Endothelial cell of umbilical vein (primary cell): ENCODE measurements around the gene TPO. TPM values are rescaled to one million over a fixed set of nuclear protein-coding genes. Genes with fewer than 3 reads are reported as not detected.

ENCODE experiments used
- BruUV-seq: library from RNA; stranded (reverse); fragments of 400-500 nt; replicated peaks from 2 replicates; lab custom pipeline; 2021; lab: Mats Ljungman, UMichigan
- CTCF ChIA-PET: fragments of 300-600, 350-600 bp; sonication (Branson Sonifier 250); formaldehyde crosslinking; loops from one replicate; lab custom pipeline; 2021; ENCODE audit warnings: antibody characterized with exemption, inconsistent platforms; lab: Charles Lee
- POLR2A ChIA-PET: fragments of 300-600, 350-600 bp; sonication (Branson Sonifier 250); formaldehyde crosslinking; loops from one replicate; lab custom pipeline; 2021; ENCODE audit warnings: antibody characterized with exemption, inconsistent platforms; lab: Charles Lee
- DNase-seq: peaks from one replicate; pipeline ENCODE4 v3.0.0-alpha.2; 2011; ENCODE audit warnings: low read depth, low spot score
- FAIRE-seq: peaks from 2 replicates; lab custom pipeline; 2011; peaks lifted over from hg19 to GRCh38; lab: Jason Lieb, UNC
- H2AFZ ChIP-seq: 2 replicates; pipeline ENCODE4 v1.6.0; 2012; ENCODE audit warnings: low read depth, low read length, control low read depth, inconsistent platforms
- H3K27ac ChIP-seq: 2 replicates; pipeline ENCODE4 v1.5.1; 2011; ENCODE audit warnings: low read depth, mild to moderate bottlenecking, control low read depth, low read length, moderate library complexity; ENCODE audit not compliant: insufficient read depth
- H3K27me3 ChIP-seq, 2 experiments: 2 replicates each; pipeline versions ENCODE4 v1.6.0 to v1.6.1; 2011; ENCODE audit warnings: low read length in 2 of 2, mixed read lengths in 1 of 2; ENCODE audit not compliant: control insufficient read depth in 2 of 2, insufficient read depth in 2 of 2
- H3K36me3 ChIP-seq, 2 experiments: 2 replicates in 1 of 2; 3 replicates in 1 of 2; pipeline ENCODE4 v1.5.1; 2011; ENCODE audit warnings: low read length in 2 of 2, mild to moderate bottlenecking in 1 of 2, moderate library complexity in 1 of 2; ENCODE audit not compliant: control insufficient read depth in 2 of 2, insufficient read depth in 2 of 2; ENCODE audit errors: extremely low read depth in 1 of 2
- H3K4me1 ChIP-seq: 3 replicates; pipeline ENCODE4 v1.5.1; 2011; ENCODE audit warnings: mild to moderate bottlenecking, low read length; ENCODE audit not compliant: control insufficient read depth, insufficient read depth; ENCODE audit errors: extremely low read depth
- H3K4me2 ChIP-seq: 2 replicates; pipeline ENCODE4 v1.6.1; 2011; ENCODE audit warnings: low read length, control low read depth, mixed read lengths; ENCODE audit not compliant: insufficient read depth
- H3K4me3 ChIP-seq, 3 experiments: fragments of 200-600 bp in 1 of 3; sonication (generic), shearing (Covaris generic) in 1 of 3; replicated peaks in 1 of 3; 2 replicates each; pipeline ENCODE4 v1.5.1; 2011 to 2016; ENCODE audit warnings: control low read depth in 3 of 3, low read length in 3 of 3, mild to moderate bottlenecking in 2 of 3, inconsistent platforms in 1 of 3, low read depth in 1 of 3, moderate library complexity in 1 of 3; ENCODE audit not compliant: insufficient read depth in 1 of 3
- H3K79me2 ChIP-seq: 2 replicates; pipeline ENCODE4 v1.6.0; 2012; ENCODE audit warnings: low read length, inconsistent platforms; ENCODE audit not compliant: control insufficient read depth, insufficient read depth
- H3K9ac ChIP-seq: replicated peaks from 2 replicates; pipeline ENCODE3; 2011; ENCODE audit warnings: low read length, control low read depth; ENCODE audit not compliant: insufficient read depth; ENCODE audit errors: extremely low read depth
- H3K9me1 ChIP-seq: replicated peaks from 3 replicates; pipeline ENCODE4 v1.6.0; 2011; ENCODE audit warnings: mild to moderate bottlenecking, low read length; ENCODE audit not compliant: control insufficient read depth, insufficient read depth; ENCODE audit errors: extremely low read depth
- H3K9me3 ChIP-seq: replicated peaks from 2 replicates; pipeline ENCODE4 v1.5.1; 2012; ENCODE audit warnings: low read length, inconsistent platforms; ENCODE audit not compliant: control insufficient read depth, insufficient read depth
- H4K20me1 ChIP-seq: replicated peaks from 2 replicates; pipeline ENCODE3; 2011; ENCODE audit warnings: mild to moderate bottlenecking, low read length; ENCODE audit not compliant: control insufficient read depth, insufficient read depth; ENCODE audit errors: extremely low read depth
- EZH2 ChIP-seq: IDR thresholded peaks from 2 replicates; pipeline ENCODE4 v1.6.1; 2012; ENCODE audit warnings: borderline replicate concordance, low read depth, mild to moderate bottlenecking, moderate library complexity, low read length, inconsistent platforms; ENCODE audit not compliant: severe bottlenecking
- FOS ChIP-seq: IDR thresholded peaks from 2 replicates; pipeline ENCODE4 v1.6.1; 2011; ENCODE audit warnings: mild to moderate bottlenecking, low read length, moderate library complexity, borderline replicate concordance; ENCODE audit not compliant: insufficient read depth
- GATA2 ChIP-seq: IDR thresholded peaks from 2 replicates; pipeline ENCODE4 v1.7.0; 2011; ENCODE audit warnings: low read depth, mild to moderate bottlenecking, moderate library complexity, mixed read lengths, low read length; ENCODE audit not compliant: insufficient read length, insufficient read depth
- JUN ChIP-seq: IDR thresholded peaks from 2 replicates; pipeline ENCODE4 v1.6.1; 2011; ENCODE audit warnings: borderline replicate concordance, low read depth; ENCODE audit not compliant: insufficient read length, insufficient read depth
- MYC ChIP-seq: IDR thresholded peaks from one replicate; pipeline ENCODE4 v1.6.1; 2011; ENCODE audit warnings: mild to moderate bottlenecking, low read depth, low read length
- POLR2A ChIP-seq: IDR thresholded peaks from 2 replicates; pipeline ENCODE4 v1.6.1; 2012; ENCODE audit warnings: low read depth, mild to moderate bottlenecking, control low read depth, low read length
- POLR2AphosphoS5 ChIP-seq: IDR thresholded peaks from 2 replicates; pipeline ENCODE4 v1.6.1; 2012; ENCODE audit warnings: low read depth, mild to moderate bottlenecking, control low read depth, low read length, moderate library complexity; ENCODE audit not compliant: insufficient read depth
- dilution Hi-C: fragments of 300-500 bp; cut with MboI; formaldehyde crosslinking; loops from one replicate; pipeline ENCODE4 v1.15.0; 2019; ENCODE audit warnings: low sequenced_read_pairs; ENCODE audit not compliant: extremely low pct_ligation_motif_present
- intact Hi-C: fragments of 100-400 bp; cut with micrococcal nuclease; formaldehyde crosslinking; loops from one replicate; pipeline ENCODE4 v1.10.0; 2022
- polyA plus RNA-seq, 4 experiments: library from polyadenylated mRNA; depleted of rRNA in 3 of 4; stranded (reverse) in 3 of 4; unstranded in 1 of 4; fragments of >200 nt; gene quantifications; 2 replicates each; pipeline versions ENCODE4 v1.2.1 to v1.2.3, GENCODE V29; 2011 to 2012; ENCODE audit warnings: missing spikeins in 1 of 4
- total RNA-seq: library from RNA; stranded (reverse); gene quantifications from 2 replicates; pipeline ENCODE4 v1.2.3, GENCODE V29; 2021
- TF ChIP-seq, protein P1 (sequence below), 2 donors: IDR thresholded peaks; 1 replicate in 1 of 2; 2 replicates in 1 of 2; pipeline ENCODE4 v1.5.1; 2011; ENCODE audit warnings: low read length in 2 of 2, mild to moderate bottlenecking in 2 of 2, moderate library complexity in 2 of 2, control low read depth in 1 of 2, inconsistent platforms in 1 of 2, low read depth in 1 of 2; ENCODE audit not compliant: insufficient read depth in 1 of 2; ENCODE audit errors: extremely low read depth in 1 of 2
- TF ChIP-seq, protein P2 (sequence below): IDR thresholded peaks from 2 replicates; pipeline ENCODE4 v1.6.1; 2011; ENCODE audit not compliant: insufficient read depth, insufficient read length

TPO gene
- total and polyA plus RNA-seq, 2 donors (not counting 3 experiments of a cell fraction or from before 2014, with no cell fraction given): not detected

DNA sequence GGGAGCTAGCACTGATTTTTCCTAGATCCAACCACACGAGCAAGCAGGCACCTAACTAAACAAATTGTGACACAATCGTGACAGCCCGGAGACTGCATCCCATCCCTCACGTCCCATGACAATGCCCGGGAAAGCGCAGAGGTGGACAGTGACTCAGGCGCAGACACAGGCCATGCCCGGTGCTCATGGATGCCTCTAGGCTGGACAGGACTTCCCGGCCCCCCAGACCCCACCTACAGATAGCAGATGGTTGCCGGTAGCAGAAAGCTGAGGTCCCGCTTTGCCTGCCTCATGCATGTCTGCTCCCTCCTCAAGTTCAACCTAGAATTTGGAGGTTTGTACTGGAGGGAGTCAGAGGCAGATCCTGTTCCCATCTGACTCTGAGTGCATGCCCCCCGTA is 81.0 kb downstream of the TPO start:
- Histone ChIP-seq H2AFZ (no peak overlapping the region), H3K4me3 (no peak overlapping the region), H3K9me3 (no peaks in the 10 kb centered on the region), H3K9ac (no peak overlapping the region), H3K36me3 (no peaks in the 10 kb centered on the region), H3K4me2 (no peak overlapping the region), H4K20me1 (no peaks in the 10 kb centered on the region), H3K27me3 (no peaks in the 10 kb centered on the region), H3K4me1 (no peaks in the 10 kb centered on the region), H3K27ac (no peak overlapping the region), H3K9me1 (no peaks in the 10 kb centered on the region), H3K79me2 (no peaks in the 10 kb centered on the region)
- dilution Hi-C loops (no loop called here), intact Hi-C loops (no loop called here)
- FAIRE-seq: no peak
- POLR2A ChIA-PET: no interaction called here
- CTCF ChIA-PET: no interaction called here
- DNase-seq: no peak
- no TSS peak for BruUV-seq
- TF ChIP-seq POLR2AphosphoS5 (no peak), FOS (no peak), GATA2 (no peak), EZH2 (no peak), JUN (no peak), POLR2A (no peak), MYC (no peak)
- TF ChIP-seq, protein P1, sequence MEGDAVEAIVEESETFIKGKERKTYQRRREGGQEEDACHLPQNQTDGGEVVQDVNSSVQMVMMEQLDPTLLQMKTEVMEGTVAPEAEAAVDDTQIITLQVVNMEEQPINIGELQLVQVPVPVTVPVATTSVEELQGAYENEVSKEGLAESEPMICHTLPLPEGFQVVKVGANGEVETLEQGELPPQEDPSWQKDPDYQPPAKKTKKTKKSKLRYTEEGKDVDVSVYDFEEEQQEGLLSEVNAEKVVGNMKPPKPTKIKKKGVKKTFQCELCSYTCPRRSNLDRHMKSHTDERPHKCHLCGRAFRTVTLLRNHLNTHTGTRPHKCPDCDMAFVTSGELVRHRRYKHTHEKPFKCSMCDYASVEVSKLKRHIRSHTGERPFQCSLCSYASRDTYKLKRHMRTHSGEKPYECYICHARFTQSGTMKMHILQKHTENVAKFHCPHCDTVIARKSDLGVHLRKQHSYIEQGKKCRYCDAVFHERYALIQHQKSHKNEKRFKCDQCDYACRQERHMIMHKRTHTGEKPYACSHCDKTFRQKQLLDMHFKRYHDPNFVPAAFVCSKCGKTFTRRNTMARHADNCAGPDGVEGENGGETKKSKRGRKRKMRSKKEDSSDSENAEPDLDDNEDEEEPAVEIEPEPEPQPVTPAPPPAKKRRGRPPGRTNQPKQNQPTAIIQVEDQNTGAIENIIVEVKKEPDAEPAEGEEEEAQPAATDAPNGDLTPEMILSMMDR (IDR thresholded peaks at IDR 0.05; ENCODE audit: extremely low read depth in 1 of 2, insufficient read depth in 1 of 2, low read depth in 1 of 2, low read length in 2 of 2): no peak
- TF ChIP-seq, protein P2, sequence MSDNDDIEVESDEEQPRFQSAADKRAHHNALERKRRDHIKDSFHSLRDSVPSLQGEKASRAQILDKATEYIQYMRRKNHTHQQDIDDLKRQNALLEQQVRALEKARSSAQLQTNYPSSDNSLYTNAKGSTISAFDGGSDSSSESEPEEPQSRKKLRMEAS: no peak
